ENCODE results near the gene CRIP2.

The CRIP2 gene

GRCh38 chr14:105440554-105440900 lies 34.1 kb upstream of the CRIP2 start:
- H3K4me1 ChIP-seq (ENCODE audit: control insufficient read depth, low read length), result peaks cover 3% of the 10 kb centered on the region
- H3K36me3 ChIP-seq (ENCODE audit: control insufficient read depth, low read length), result peaks cover 57% of the 10 kb centered on the region
- TF ChIP-seq, protein P1, sequence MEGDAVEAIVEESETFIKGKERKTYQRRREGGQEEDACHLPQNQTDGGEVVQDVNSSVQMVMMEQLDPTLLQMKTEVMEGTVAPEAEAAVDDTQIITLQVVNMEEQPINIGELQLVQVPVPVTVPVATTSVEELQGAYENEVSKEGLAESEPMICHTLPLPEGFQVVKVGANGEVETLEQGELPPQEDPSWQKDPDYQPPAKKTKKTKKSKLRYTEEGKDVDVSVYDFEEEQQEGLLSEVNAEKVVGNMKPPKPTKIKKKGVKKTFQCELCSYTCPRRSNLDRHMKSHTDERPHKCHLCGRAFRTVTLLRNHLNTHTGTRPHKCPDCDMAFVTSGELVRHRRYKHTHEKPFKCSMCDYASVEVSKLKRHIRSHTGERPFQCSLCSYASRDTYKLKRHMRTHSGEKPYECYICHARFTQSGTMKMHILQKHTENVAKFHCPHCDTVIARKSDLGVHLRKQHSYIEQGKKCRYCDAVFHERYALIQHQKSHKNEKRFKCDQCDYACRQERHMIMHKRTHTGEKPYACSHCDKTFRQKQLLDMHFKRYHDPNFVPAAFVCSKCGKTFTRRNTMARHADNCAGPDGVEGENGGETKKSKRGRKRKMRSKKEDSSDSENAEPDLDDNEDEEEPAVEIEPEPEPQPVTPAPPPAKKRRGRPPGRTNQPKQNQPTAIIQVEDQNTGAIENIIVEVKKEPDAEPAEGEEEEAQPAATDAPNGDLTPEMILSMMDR (IDR thresholded peaks at IDR 0.05; ENCODE audit: low read depth, low read length, poor library complexity, severe bottlenecking), result no peak
- no peak for TF ChIP-seq EZH2phosphoT487 (IDR thresholded peaks at IDR 0.05; ENCODE audit: borderline replicate concordance, low read length)
- no peak overlapping the region for H3K4me2 ChIP-seq (ENCODE audit: low read length)
- no peak overlapping the region for H3K27ac ChIP-seq (ENCODE audit: low read depth, low read length)
- H3K4me3 ChIP-seq (ENCODE audit: low read length), result no peak overlapping the region
- H3K9me2 ChIP-seq (replicated peaks; ENCODE audit: control insufficient read depth, low read length), result no peaks in the 10 kb centered on the region
- no peaks in the 10 kb centered on the region for H3K27me3 ChIP-seq (ENCODE audit: control insufficient read depth, low read length)
- no peaks in the 10 kb centered on the region; the same call in 1 of the 2 replicates for H3K9me3 ChIP-seq (ENCODE audit: control insufficient read depth, insufficient read depth, low read length)
- H4K20me1 ChIP-seq (ENCODE audit: control insufficient read depth, insufficient read depth, low read depth, low read length), result peaks cover 16% of the 10 kb centered on the region
- peaks cover 51% of the 10 kb centered on the region for H3K79me2 ChIP-seq (ENCODE audit: control insufficient read depth, low read length)
- H3F3A ChIP-seq (ENCODE audit: control insufficient read depth, insufficient read depth), result no peaks in the 10 kb centered on the region

DNA sequence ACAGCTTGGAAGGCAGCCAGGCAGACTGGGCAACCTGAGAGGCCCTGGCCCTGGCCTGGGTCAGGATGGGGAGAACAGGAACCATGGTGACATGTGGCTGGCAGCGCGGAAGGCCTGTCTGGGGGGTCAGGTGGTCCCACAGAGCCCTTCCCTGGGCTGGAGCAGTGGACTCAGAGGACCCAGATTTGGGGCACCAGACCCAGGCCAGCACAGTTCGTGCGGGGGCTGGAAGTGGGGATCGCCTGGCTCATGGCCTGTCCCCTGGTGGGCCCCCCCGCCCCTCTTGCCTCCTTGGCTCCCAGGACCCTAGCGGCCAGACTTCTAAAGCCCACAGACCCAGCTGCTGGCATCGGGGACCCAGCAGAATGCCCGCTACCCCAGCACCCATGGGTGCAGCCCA lies 33.6 kb upstream of the CRIP2 start:
- H3K79me2 ChIP-seq (ENCODE audit: control insufficient read depth, low read length), result peaks cover 46% of the 10 kb centered on the region

GRCh38 chr14:105442125-105442524 lies 32.5 kb upstream of the CRIP2 start:
- Histone ChIP-seq H3K27ac (ENCODE audit: low read depth, low read length) (no peak overlapping the region), H3K36me3 (ENCODE audit: control insufficient read depth, low read length) (peaks cover 49% of the 10 kb centered on the region), H3K9me3 (ENCODE audit: control insufficient read depth, insufficient read depth, low read length) (no peaks in the 10 kb centered on the region; the same call in 1 of the 2 replicates), H3K9me2 (replicated peaks; ENCODE audit: control insufficient read depth, low read length) (no peaks in the 10 kb centered on the region), H3F3A (ENCODE audit: control insufficient read depth, insufficient read depth) (no peaks in the 10 kb centered on the region), H3K79me2 (ENCODE audit: control insufficient read depth, low read length) (peaks cover 41% of the 10 kb centered on the region), H3K4me3 (ENCODE audit: low read length) (no peak overlapping the region), H3K4me2 (ENCODE audit: low read length) (no peak overlapping the region), H3K27me3 (ENCODE audit: control insufficient read depth, low read length) (no peaks in the 10 kb centered on the region), H4K20me1 (ENCODE audit: control insufficient read depth, insufficient read depth, low read depth, low read length) (peaks cover 16% of the 10 kb centered on the region), H3K4me1 (ENCODE audit: control insufficient read depth, low read length) (no peaks in the 10 kb centered on the region)
- no peak for TF ChIP-seq EZH2phosphoT487 (IDR thresholded peaks at IDR 0.05; ENCODE audit: borderline replicate concordance, low read length)
- TF ChIP-seq, protein P1 (IDR thresholded peaks at IDR 0.05; ENCODE audit: low read depth, low read length, poor library complexity, severe bottlenecking), result no peak

More for the DNA sequence above, 33.6 kb upstream of the CRIP2 start:
- Histone ChIP-seq H3K27me3 (ENCODE audit: control insufficient read depth, low read length) (no peaks in the 10 kb centered on the region), H3F3A (ENCODE audit: control insufficient read depth, insufficient read depth) (no peaks in the 10 kb centered on the region), H3K4me1 (ENCODE audit: control insufficient read depth, low read length) (no peaks in the 10 kb centered on the region), H4K20me1 (ENCODE audit: control insufficient read depth, insufficient read depth, low read depth, low read length) (peaks cover 16% of the 10 kb centered on the region), H3K27ac (ENCODE audit: low read depth, low read length) (no peak overlapping the region), H3K9me2 (replicated peaks; ENCODE audit: control insufficient read depth, low read length) (no peaks in the 10 kb centered on the region), H3K9me3 (ENCODE audit: control insufficient read depth, insufficient read depth, low read length) (no peaks in the 10 kb centered on the region; the same call in 1 of the 2 replicates), H3K4me3 (ENCODE audit: low read length) (no peak overlapping the region), H3K36me3 (ENCODE audit: control insufficient read depth, low read length) (peaks cover 55% of the 10 kb centered on the region), H3K4me2 (ENCODE audit: low read length) (no peak overlapping the region)
- TF ChIP-seq, protein P1 (IDR thresholded peaks at IDR 0.05; ENCODE audit: low read depth, low read length, poor library complexity, severe bottlenecking), result no peak
- no peak for TF ChIP-seq EZH2phosphoT487 (IDR thresholded peaks at IDR 0.05; ENCODE audit: borderline replicate concordance, low read length)
